ENCODE results near the gene GPRIN1.

Gene GPRIN1

GRCh38 chr5:176642675-176643490, 32.9 kb upstream of the GPRIN1 start:
- peaks cover 3% of the 10 kb centered on the region for H3K27me3 ChIP-seq (ENCODE audit: insufficient read depth, poor library complexity, severe bottlenecking)
- TF ChIP-seq REST (IDR thresholded peaks at IDR 0.05; ENCODE audit: insufficient replicate concordance, low read depth) (no peak), POLR2AphosphoS5 (IDR thresholded peaks at IDR 0.05; ENCODE audit: low read depth) (no peak)
- H3K27ac ChIP-seq (replicated peaks) = no peak overlapping the region
- DNase-seq (ENCODE audit: low read depth in 1 of 2, low spot score in 1 of 2) = no peak
- no peak overlapping the region for H3K4me3 ChIP-seq (replicated peaks; ENCODE audit: insufficient read depth, low read length)

GRCh38 chr5:176640616-176641015, 30.7 kb upstream of the GPRIN1 start:
- peaks cover 9% of the 10 kb centered on the region for H3K27me3 ChIP-seq (ENCODE audit: insufficient read depth, poor library complexity, severe bottlenecking)
- H3K27ac ChIP-seq (replicated peaks) = no peak overlapping the region
- no peak for DNase-seq (ENCODE audit: low read depth in 1 of 2, low spot score in 1 of 2)
- no peak for TF ChIP-seq REST (IDR thresholded peaks at IDR 0.05; ENCODE audit: insufficient replicate concordance, low read depth)
- no peak for TF ChIP-seq POLR2AphosphoS5 (IDR thresholded peaks at IDR 0.05; ENCODE audit: low read depth)
- no peak for TF ChIP-seq SPI1 (IDR thresholded peaks at IDR 0.05; ENCODE audit: borderline replicate concordance, low read depth)
- no peak for TF ChIP-seq GABPA (IDR thresholded peaks at IDR 0.05; ENCODE audit: low read depth)
- no peak for TF ChIP-seq CTCF (IDR thresholded peaks at IDR 0.05; ENCODE audit: insufficient read depth, low read length)
- H3K4me3 ChIP-seq (replicated peaks; ENCODE audit: insufficient read depth, low read length) = no peak overlapping the region

GRCh38 chr5:176639981-176640380, 30.0 kb upstream of the GPRIN1 start:
- DNase-seq (ENCODE audit: low read depth in 1 of 2, low spot score in 1 of 2) = no peak
- H3K27me3 ChIP-seq (ENCODE audit: insufficient read depth, poor library complexity, severe bottlenecking) = peaks cover 12% of the 10 kb centered on the region

GRCh38 chr5:176639208-176639607, 29.3 kb upstream of the GPRIN1 start:
- no peak overlapping the region for H3K4me3 ChIP-seq (replicated peaks; ENCODE audit: insufficient read depth, low read length)
- H3K27me3 ChIP-seq (ENCODE audit: insufficient read depth, poor library complexity, severe bottlenecking) = peaks cover 15% of the 10 kb centered on the region
- no peak for TF ChIP-seq POLR2AphosphoS5 (IDR thresholded peaks at IDR 0.05; ENCODE audit: low read depth)
- TF ChIP-seq REST (IDR thresholded peaks at IDR 0.05; ENCODE audit: insufficient replicate concordance, low read depth) = no peak
- no peak for TF ChIP-seq GABPA (IDR thresholded peaks at IDR 0.05; ENCODE audit: low read depth)
- TF ChIP-seq CTCF (IDR thresholded peaks at IDR 0.05; ENCODE audit: insufficient read depth, low read length) = no peak
- TF ChIP-seq SPI1 (IDR thresholded peaks at IDR 0.05; ENCODE audit: borderline replicate concordance, low read depth) = no peak
- DNase-seq (ENCODE audit: low read depth in 1 of 2, low spot score in 1 of 2) = no peak
- no peak overlapping the region for H3K27ac ChIP-seq (replicated peaks)

More at GRCh38 chr5:176639981-176640380, 30.0 kb upstream of the GPRIN1 start:
- Histone ChIP-seq H3K4me3 (replicated peaks; ENCODE audit: insufficient read depth, low read length) (no peak overlapping the region), H3K27ac (replicated peaks) (no peak overlapping the region)
- TF ChIP-seq GABPA (IDR thresholded peaks at IDR 0.05; ENCODE audit: low read depth) = no peak

All from HL-60 (cell line).